T1000 (cell line): ENCODE measurements around the gene FOXP1.
"Not testable (repeated sequence)": the region's sequence is repeated elsewhere in the genome, so short reads cannot be mapped to it uniquely, and the experiment has no call there.

Source experiments
- DNase-seq: peaks from one replicate; lab custom pipeline; 2025; ENCODE audit warnings: mixed read lengths; lab: John Stamatoyannopoulos, UW

FOXP1 gene

DNA sequence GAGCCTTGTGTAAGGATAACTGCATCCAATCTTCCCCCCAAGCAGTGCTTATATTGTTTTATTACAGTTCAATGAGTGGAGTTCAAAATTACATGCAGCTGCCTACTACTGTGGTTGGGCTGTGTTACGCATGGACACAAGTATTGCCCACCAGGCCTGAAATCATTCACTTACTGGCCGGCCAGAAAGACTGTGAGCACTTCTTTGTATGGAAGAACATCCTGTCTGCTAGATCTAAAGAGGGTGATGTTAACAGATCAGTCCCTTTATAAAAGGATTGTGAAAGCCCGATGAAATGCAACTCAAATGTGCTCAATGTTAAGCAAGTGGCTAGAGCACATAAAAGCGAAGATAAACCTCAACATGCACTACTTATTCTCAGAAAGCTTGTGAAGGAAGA, 132.5 kb downstream of the FOXP1 start:
- no peak for DNase-seq

GRCh38 chr3:71450162-71450561, 133.4 kb downstream of the FOXP1 start:
- no peak for DNase-seq

DNA sequence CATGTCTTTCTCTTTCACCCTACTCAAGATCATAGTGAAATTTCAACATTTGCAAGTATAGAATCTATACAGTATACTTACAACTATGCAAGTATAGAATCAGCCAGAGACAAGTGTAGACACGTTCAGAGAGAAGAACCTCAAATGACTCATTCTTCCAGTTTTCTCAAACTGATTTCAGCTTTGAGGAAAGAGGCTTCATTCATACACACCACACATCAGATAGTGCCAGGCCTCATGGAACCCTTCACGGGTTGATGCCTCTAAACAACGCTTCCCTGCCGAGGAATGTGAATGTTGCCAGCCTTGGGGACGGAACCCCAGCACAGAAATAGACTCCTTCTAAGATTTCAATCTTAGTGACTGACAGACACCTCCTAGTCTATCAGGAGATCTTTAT, 135.7 kb downstream of the FOXP1 start:
- DNase-seq = no peak

DNA sequence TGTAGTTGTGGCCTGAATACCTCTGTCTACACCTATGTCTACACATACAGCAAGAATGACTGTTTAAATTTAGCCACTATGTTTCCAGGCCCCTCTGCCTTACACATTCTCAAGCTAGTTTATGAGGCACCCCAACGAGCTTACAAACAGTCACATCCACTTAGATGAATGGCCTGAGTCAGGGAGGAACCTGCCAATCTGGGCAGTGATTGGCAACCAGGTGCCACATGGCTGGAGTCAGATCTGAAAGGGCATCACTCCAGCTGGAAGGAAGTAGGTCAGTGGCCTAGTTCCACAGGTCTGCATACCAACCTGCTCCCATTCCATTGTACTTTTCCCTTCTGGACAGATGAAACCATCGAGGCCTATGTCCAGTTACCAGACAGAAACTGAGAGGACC, 136.3 kb downstream of the FOXP1 start:
- no peak for DNase-seq

DNA sequence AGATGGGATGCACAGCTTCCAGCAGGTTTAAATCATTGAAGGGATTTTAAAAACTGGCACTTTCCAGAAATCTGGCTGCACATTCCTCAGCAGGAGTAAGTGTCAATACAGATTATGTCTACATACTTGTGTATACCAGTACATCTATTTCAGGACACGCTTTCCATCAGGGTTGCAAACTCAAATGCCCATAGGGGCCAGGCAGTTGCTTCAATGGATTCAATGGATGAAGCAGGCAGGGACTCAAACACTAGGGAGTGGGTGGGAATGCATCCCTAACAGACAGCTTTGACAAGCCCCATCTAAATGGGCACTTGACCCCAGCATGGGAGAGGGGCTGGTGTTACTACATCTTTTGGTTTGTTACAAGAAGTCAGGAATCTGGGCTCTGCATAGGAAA, 136.8 kb downstream of the FOXP1 start:
- DNase-seq = no peak

- DNase-seq = no peak
Measured at GRCh38 chr3:71446260-71446659, 137.3 kb downstream of the FOXP1 start.

GRCh38 chr3:71444861-71445259, 138.7 kb downstream of the FOXP1 start:
- DNase-seq = no peak

- no peak for DNase-seq
Measured at GRCh38 chr3:71444028-71444860, 139.3 kb downstream of the FOXP1 start.

GRCh38 chr3:71443332-71443731, 140.2 kb downstream of the FOXP1 start:
- no peak for DNase-seq

- no peak for DNase-seq
Measured at GRCh38 chr3:71442652-71443042, 140.9 kb downstream of the FOXP1 start.

GRCh38 chr3:71441925-71442651, 141.4 kb downstream of the FOXP1 start:
- no peak for DNase-seq

- DNase-seq = no peak
Measured at GRCh38 chr3:71441217-71441924, 142.2 kb downstream of the FOXP1 start.

DNA sequence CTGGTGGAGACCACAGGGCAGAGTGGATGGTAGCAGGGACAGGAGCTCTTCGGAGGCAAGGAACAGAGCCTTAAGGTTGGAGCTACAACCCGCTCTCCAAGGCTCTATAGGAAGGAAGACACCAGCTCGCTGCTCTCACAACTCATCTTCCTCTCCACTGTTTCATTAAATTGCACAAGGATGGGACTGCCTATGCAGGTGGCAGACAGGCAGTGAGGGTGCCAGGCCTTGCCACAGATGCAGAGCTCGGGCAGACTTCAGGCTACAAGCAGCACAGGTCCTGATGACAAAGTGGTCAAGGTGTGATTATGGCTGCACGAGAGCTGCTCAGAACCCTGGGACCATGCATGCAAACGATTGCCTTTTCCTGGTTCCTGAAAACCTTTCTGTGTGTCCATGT, 144.6 kb downstream of the FOXP1 start:
- no peak for DNase-seq

- no peak for DNase-seq
Measured at GRCh38 chr3:71438071-71438685, 145.3 kb downstream of the FOXP1 start.

GRCh38 chr3:71436337-71436736, 147.2 kb downstream of the FOXP1 start:
- peak; percentile 31 for DNase-seq

DNA sequence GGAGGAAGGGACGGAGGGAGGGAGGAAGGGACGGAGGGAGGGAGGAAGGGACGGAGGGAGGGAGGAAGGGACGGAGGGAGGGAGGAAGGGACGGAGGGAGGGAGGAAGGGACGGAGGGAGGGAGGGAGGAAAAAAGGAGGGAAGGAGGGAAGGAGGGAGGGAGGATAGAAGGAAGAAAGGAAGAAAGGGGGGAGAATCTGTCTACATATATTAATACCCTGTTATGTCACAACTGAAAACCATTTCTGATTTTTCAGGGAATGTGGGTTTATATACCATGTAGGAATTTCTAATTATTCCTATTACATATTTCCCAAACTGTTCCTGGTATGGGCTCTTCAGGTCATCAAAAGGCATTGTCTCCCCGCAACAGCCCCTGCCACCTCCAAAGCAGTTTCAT, 147.7 kb downstream of the FOXP1 start:
- DNase-seq = not testable (repeated sequence)

DNA sequence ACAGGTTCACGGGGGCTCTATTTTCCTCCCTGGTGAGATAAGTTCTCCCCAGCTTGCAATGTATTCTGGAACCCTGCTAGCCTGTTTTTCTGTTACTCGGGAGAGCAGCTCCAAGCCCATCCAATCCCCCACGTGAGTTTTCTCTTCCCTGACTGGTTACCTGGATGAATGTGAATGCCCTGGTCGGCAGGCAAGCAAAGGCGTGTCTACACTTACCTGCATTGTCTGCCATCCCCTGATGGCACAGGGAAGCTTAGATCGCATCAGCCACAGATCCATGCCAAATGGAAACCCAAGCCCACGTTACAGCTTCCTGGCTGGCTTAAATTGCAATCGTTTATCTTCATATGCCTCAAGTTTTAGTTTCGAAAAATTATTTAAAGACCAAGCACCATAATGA, 149.9 kb downstream of the FOXP1 start:
- no peak for DNase-seq

DNA sequence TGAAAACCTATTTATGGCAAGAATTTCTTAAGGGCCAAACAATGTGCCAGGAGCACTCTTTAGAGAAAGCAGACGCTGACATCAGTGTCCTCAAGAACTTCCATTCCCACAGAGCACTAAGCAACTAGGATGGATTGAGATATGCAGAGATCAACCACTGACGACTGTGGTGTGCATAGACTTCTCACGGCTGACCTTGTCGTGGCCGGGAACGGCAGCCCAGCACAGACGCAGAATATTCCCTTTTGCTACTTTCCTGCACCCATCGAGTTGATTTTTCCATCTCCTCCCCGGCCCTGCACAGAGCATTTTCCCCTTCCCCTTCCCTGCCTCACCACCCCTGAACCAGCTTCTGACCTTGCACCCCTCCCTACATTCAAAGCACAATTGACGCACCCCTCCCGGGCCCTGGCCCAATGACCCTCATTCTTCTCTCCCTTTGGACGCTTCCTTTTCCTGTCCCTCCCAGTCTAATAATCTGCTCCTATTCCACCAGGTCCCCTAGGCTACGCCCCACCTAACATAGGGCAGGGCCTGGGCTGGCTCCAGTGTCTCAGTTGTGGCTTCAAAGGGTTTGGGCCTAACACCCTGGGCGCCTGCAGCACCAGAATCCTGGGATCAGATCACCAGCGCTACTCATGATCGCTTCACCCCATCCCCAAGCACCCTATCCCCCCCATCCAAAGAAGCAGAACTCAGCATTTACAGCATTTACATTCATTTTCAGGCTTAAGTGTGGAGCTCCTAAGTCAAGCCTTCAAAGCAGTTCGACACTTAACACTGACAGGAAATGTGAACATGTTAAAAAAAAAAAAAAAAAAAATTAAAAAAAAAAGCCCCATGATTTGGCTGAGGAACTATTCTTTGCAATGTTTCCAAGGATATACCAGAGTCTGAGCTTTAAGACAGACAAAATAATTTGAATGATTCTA, 151.2 kb downstream of the FOXP1 start:
- DNase-seq = no peak

DNA sequence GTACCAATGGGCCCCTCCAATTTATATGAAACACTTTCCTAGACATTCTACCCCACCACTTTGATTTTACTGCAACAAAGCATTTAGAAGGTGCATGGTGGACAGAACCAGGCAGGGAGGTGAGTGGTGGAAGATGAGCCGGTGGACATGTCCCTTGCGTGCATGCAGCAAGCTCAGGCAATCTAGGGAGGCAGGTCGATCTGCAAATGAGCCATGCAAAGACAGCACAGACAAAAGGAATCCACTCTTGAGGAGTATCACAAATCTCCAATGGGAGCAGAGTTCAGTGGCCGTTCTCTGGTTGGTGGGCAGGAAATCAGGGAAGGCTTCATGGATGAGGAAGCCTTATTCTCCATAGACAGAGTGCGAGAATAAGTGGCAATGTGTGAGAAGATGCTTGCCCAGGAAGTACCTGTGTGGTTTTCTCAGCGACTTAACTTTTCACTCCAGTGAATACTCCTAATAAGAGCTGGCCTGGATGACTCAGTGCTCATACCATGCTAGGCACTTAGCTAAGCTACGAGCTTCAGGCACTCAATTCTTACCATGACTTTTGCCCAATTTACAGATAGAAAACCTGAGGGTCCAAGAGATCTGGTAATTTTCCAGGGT, 152.5 kb downstream of the FOXP1 start:
- DNase-seq = no peak

DNA sequence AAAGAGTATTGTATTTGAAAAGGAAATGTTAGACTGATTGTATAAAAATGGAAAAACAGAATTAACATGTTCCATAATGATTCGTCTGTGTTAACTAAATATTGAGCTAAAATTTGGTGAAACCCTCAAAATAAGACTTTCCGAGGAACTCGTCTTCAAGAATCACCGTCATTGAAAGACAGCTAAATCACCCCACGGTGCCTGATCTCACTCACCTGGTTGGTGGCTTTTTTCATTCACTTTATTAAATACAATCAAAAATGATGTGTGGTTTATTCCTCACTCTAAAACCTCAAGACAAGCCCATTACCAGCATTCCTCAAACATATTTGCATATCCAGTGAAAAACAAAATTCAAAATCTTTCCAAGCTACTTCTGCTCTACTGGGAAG, 153.9 kb downstream of the FOXP1 start:
- no peak for DNase-seq
